ENCODE data around the gene ALDH3B1.

ALDH3B1 gene

GRCh38 chr11:68012044-68012842 is 2.1 kb downstream of the ALDH3B1 start:
- in situ Hi-C loops (cut with MboI; ENCODE audit: low sequenced_read_pairs): no loop called here

GRCh38 chr11:68012843-68013610 is 2.9 kb downstream of the ALDH3B1 start:
- in situ Hi-C loops (cut with MboI; ENCODE audit: low sequenced_read_pairs): no loop called here

GRCh38 chr11:68013611-68014156 is 3.6 kb downstream of the ALDH3B1 start:
- in situ Hi-C loops (cut with MboI; ENCODE audit: low sequenced_read_pairs): no loop called here

GRCh38 chr11:68014157-68014946 is 4.2 kb downstream of the ALDH3B1 start:
- in situ Hi-C loops (cut with MboI; ENCODE audit: low sequenced_read_pairs): no loop called here

- in situ Hi-C loops (cut with MboI; ENCODE audit: low sequenced_read_pairs): no loop called here
These were observed 4.9 kb downstream of the ALDH3B1 start for GRCh38 chr11:68014947-68015447.

- in situ Hi-C loops (cut with MboI; ENCODE audit: low sequenced_read_pairs): no loop called here
These were observed 5.3 kb downstream of the ALDH3B1 start for GRCh38 chr11:68015467-68015866.

GRCh38 chr11:68016161-68016903 is 6.2 kb downstream of the ALDH3B1 start:
- in situ Hi-C loops (cut with MboI; ENCODE audit: low sequenced_read_pairs): no loop called here

- in situ Hi-C loops (cut with MboI; ENCODE audit: low sequenced_read_pairs): no loop called here
These were observed 7.0 kb downstream of the ALDH3B1 start for GRCh38 chr11:68016904-68017817.

GRCh38 chr11:68017980-68018729 is 8.0 kb downstream of the ALDH3B1 start:
- in situ Hi-C loops (cut with MboI; ENCODE audit: low sequenced_read_pairs): no loop called here

GRCh38 chr11:68018730-68019190 is 8.6 kb downstream of the ALDH3B1 start:
- in situ Hi-C loops (cut with MboI; ENCODE audit: low sequenced_read_pairs): no loop called here

GRCh38 chr11:68019486-68019885 is 9.4 kb downstream of the ALDH3B1 start:
- in situ Hi-C loops (cut with MboI; ENCODE audit: low sequenced_read_pairs): no loop called here

GRCh38 chr11:68020575-68020974 is 10.4 kb downstream of the ALDH3B1 start:
- in situ Hi-C loops (cut with MboI; ENCODE audit: low sequenced_read_pairs): no loop called here

GRCh38 chr11:68021167-68021787 is 11.2 kb downstream of the ALDH3B1 start:
- in situ Hi-C loops (cut with MboI; ENCODE audit: low sequenced_read_pairs): no loop called here

- in situ Hi-C loops (cut with MboI; ENCODE audit: low sequenced_read_pairs): no loop called here
These were observed 12.4 kb downstream of the ALDH3B1 start for GRCh38 chr11:68022531-68022930.

- in situ Hi-C loops (cut with MboI; ENCODE audit: low sequenced_read_pairs): no loop called here
These were observed 14.4 kb downstream of the ALDH3B1 start for GRCh38 chr11:68024508-68024907.

GRCh38 chr11:68025047-68025446 is 14.9 kb downstream of the ALDH3B1 start:
- in situ Hi-C loops (cut with MboI; ENCODE audit: low sequenced_read_pairs): no loop called here

- in situ Hi-C loops (cut with MboI; ENCODE audit: low sequenced_read_pairs): no loop called here
These were observed 16.4 kb downstream of the ALDH3B1 start for GRCh38 chr11:68026391-68027105.

All from HL-60/S4 (cell line).